Stimulated activated CD4-positive, alpha-beta T cell treated with anti-CD3 and anti-CD28 coated beads, Interleukin-4, amount 100 ng/mL, for 4 hours (primary cell): ENCODE results near the gene ARPC1A.
"Not testable (repeated sequence)": the region's sequence is repeated elsewhere in the genome, so short reads cannot be mapped to it uniquely, and the experiment has no call there.

Source experiments
- DNase-seq, 2 experiments: peaks; one replicate each; pipeline ENCODE4 v3.0.0-alpha.2; 2020

The ARPC1A gene

DNA sequence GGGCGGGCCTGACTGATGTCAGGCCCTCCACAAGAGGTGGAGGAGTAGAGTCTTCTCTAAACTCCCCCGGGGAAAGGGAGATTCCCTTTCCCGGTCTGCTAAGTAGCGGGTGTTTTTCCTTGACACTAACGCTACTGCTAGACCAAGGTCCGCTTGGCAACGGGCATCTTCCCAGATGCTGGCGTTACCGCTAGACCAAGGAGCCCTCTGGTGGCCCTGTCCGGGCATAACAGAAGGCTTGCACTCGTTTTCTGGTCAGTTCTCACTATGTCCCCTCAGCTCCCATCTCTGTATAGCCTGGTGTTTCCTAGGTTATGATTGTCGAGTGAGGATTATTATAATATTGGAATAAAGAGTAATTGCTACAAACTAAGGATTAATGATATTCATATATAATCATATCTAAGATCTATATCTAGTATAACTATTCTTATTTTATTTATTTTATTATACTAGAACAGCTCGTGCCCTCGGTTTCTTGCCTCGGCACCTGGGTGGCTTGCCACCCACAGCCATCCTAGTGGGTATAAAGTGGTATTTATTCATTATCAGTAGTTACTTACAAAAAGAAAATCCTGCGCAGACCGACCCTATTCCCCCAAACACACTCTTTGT, 89.9 kb downstream of the ARPC1A start:
- DNase-seq = not testable (repeated sequence)
